Caco-2 (cell line): ENCODE results near the gene CTTN. TPM values are rescaled to one million over a fixed set of nuclear protein-coding genes. Genes with fewer than 3 reads are reported as not detected.

Source experiments
- BruUV-seq: library from RNA; stranded (reverse); fragments of 400-500 nt; replicated peaks from 2 replicates; lab custom pipeline; 2021; lab: Mats Ljungman, UMichigan
- CTCF ChIA-PET: fragments of 300-600 bp; sonication (Branson Sonifier 250); formaldehyde crosslinking; loops from one replicate; lab custom pipeline; 2022; ENCODE audit warnings: antibody characterized with exemption; lab: Charles Lee
- POLR2A ChIA-PET: fragments of 300-600 bp; sonication (Branson Sonifier 250); formaldehyde crosslinking; loops from one replicate; lab custom pipeline; 2022; ENCODE audit warnings: antibody characterized with exemption; lab: Charles Lee
- DNase-seq, 2 experiments: peaks; one replicate each; pipeline versions ENCODE4 v3.0.0 to v3.0.0-alpha.2; 2020 to 2022
- H3K27me3 ChIP-seq: replicated peaks from 2 replicates; pipeline ENCODE4 v1.6.0; 2011; ENCODE audit warnings: low read length; ENCODE audit not compliant: control insufficient read depth, insufficient read depth
- H3K36me3 ChIP-seq: 2 replicates; pipeline ENCODE4 v1.5.1; 2011; ENCODE audit warnings: low read length; ENCODE audit not compliant: control insufficient read depth, insufficient read depth
- H3K4me1 ChIP-seq: fragments of 250-450 bp; sonication (Bioruptor Pico); 2 replicates; pipeline ENCODE4 v1.5.1; 2020; ENCODE audit warnings: mild to moderate bottlenecking
- H3K4me3 ChIP-seq: 2 replicates; pipeline ENCODE4 v1.5.1; 2011; ENCODE audit warnings: low read depth, mild to moderate bottlenecking, control low read depth, low read length
- H3K9me3 ChIP-seq: fragments of 250-450 bp; sonication (Bioruptor Pico); 2 replicates; pipeline ENCODE4 v1.5.1; 2020; ENCODE audit warnings: mild to moderate bottlenecking, moderate library complexity
- H3K27ac Mint-ChIP-seq: one replicate; pipeline ENCODE4 v1.8.0; 2022; ENCODE audit warnings: mixed read lengths; ENCODE audit not compliant: unreplicated experiment
- H3K27me3 Mint-ChIP-seq: one replicate; pipeline ENCODE4 v1.8.0; 2022; ENCODE audit warnings: mixed read lengths; ENCODE audit not compliant: insufficient read depth, unreplicated experiment
- H3K36me3 Mint-ChIP-seq: one replicate; pipeline ENCODE4 v1.8.0; 2022; ENCODE audit warnings: mild to moderate bottlenecking, mixed read lengths; ENCODE audit not compliant: insufficient read depth, unreplicated experiment
- H3K4me1 Mint-ChIP-seq: one replicate; pipeline ENCODE4 v1.8.0; 2022; ENCODE audit warnings: low read depth, mixed read lengths; ENCODE audit not compliant: unreplicated experiment
- H3K4me3 Mint-ChIP-seq: one replicate; pipeline ENCODE4 v1.8.0; 2022; ENCODE audit warnings: mild to moderate bottlenecking, moderate library complexity, mixed read lengths; ENCODE audit not compliant: unreplicated experiment
- H3K9me3 Mint-ChIP-seq: one replicate; pipeline ENCODE4 v1.8.0; 2022; ENCODE audit warnings: mixed read lengths; ENCODE audit not compliant: unreplicated experiment
- CTCF ChIP-seq, 2 experiments: fragments of 200-600 bp in 1 of 2; IDR thresholded peaks; 1 replicate in 1 of 2; 2 replicates in 1 of 2; pipeline versions ENCODE4 v1.5.1 to v1.8.0; 2011 to 2022; ENCODE audit warnings: antibody characterized with exemption in 1 of 2, control low read depth in 1 of 2, inconsistent platforms in 1 of 2, low read depth in 1 of 2, low read length in 1 of 2, mild to moderate bottlenecking in 1 of 2, moderate library complexity in 1 of 2; ENCODE audit not compliant: insufficient read depth in 1 of 2, severe bottlenecking in 1 of 2, unreplicated experiment in 1 of 2
- intact Hi-C: fragments of 100-400 bp; cut with micrococcal nuclease; formaldehyde crosslinking; loops from one replicate; pipeline ENCODE4 v1.10.0; 2022; ENCODE audit not compliant: unreplicated experiment
- total RNA-seq: library from RNA; stranded (reverse); gene quantifications from 2 replicates; pipeline ENCODE4 v1.2.3, GENCODE V29; 2022

The CTTN gene
- total RNA-seq, 1 experiment from 2014 or later, result 502 TPM

- no peak for TF ChIP-seq CTCF (IDR thresholded peaks at IDR 0.05; ENCODE audit: insufficient read depth in 1 of 2, low read depth in 1 of 2, low read length in 1 of 2, severe bottlenecking in 1 of 2, unreplicated experiment in 1 of 2)
- Mint-ChIP-seq H3K27me3 (peaks cover 2% of the 10 kb centered on the region), H3K9me3 (peaks cover 10% of the 10 kb centered on the region), H3K36me3 (no peaks in the 10 kb centered on the region), H3K27ac (no peak overlapping the region), H3K4me1 (peaks cover 17% of the 10 kb centered on the region), H3K4me3 (no peak overlapping the region)
- intact Hi-C loops, result loop anchor here (10.0 kb wide), 1 partner anchor 195 kb away; no protein-coding TSS in a partner anchor
- ChIA-PET POLR2A (no interaction called here), CTCF (interaction anchor here (0.6 kb wide), 1 partner anchor 337 kb away, joined by 3 read pairs; no protein-coding TSS in a partner anchor)
- Histone ChIP-seq H3K4me3 (no peak overlapping the region), H3K27me3 (no peaks in the 10 kb centered on the region), H3K4me1 (no peaks in the 10 kb centered on the region), H3K36me3 (no peaks in the 10 kb centered on the region), H3K9me3 (0 out of 2 replicates have a peak, but pooled peaks cover 7% of the 10 kb centered on the region)
- BruUV-seq, result no TSS peak
- DNase-seq, result no peak
Measured at GRCh38 chr11:70460111-70460510, 61.8 kb downstream of the CTTN start.

- Histone ChIP-seq H3K36me3 (no peaks in the 10 kb centered on the region), H3K9me3 (0 out of 2 replicates have a peak, but pooled peaks cover 7% of the 10 kb centered on the region), H3K4me3 (no peak overlapping the region), H3K27me3 (no peaks in the 10 kb centered on the region), H3K4me1 (no peaks in the 10 kb centered on the region)
- peaks cover 2% of the 10 kb centered on the region for H3K27me3 Mint-ChIP-seq
- POLR2A ChIA-PET, result no interaction called here
- DNase-seq, result no peak
- H3K9me3 Mint-ChIP-seq, result peaks cover 10% of the 10 kb centered on the region
- H3K27ac Mint-ChIP-seq, result no peak overlapping the region
- intact Hi-C loops, result loop anchor here (10.0 kb wide), 1 partner anchor 194 kb away; no protein-coding TSS in a partner anchor
- BruUV-seq, result no TSS peak
- peaks cover 7% of the 10 kb centered on the region for H3K36me3 Mint-ChIP-seq
- CTCF ChIA-PET, result no interaction called here
- no peak for TF ChIP-seq CTCF (IDR thresholded peaks at IDR 0.05; ENCODE audit: insufficient read depth in 1 of 2, low read depth in 1 of 2, low read length in 1 of 2, severe bottlenecking in 1 of 2, unreplicated experiment in 1 of 2)
- H3K4me1 Mint-ChIP-seq, result peaks cover 9% of the 10 kb centered on the region
- no peak overlapping the region for H3K4me3 Mint-ChIP-seq
Measured at GRCh38 chr11:70460964-70461363, 62.6 kb downstream of the CTTN start.

GRCh38 chr11:70462818-70463477 is 64.6 kb downstream of the CTTN start:
- TF ChIP-seq CTCF (IDR thresholded peaks at IDR 0.05; ENCODE audit: insufficient read depth in 1 of 2, low read depth in 1 of 2, low read length in 1 of 2, severe bottlenecking in 1 of 2, unreplicated experiment in 1 of 2), result no peak
- BruUV-seq, result no TSS peak
- no peak overlapping the region for H3K4me3 Mint-ChIP-seq
- no peak for DNase-seq
- CTCF ChIA-PET, result no interaction called here
- Histone ChIP-seq H3K9me3 (0 out of 2 replicates have a peak, but pooled peaks cover 7% of the 10 kb centered on the region), H3K4me1 (no peaks in the 10 kb centered on the region), H3K36me3 (no peaks in the 10 kb centered on the region), H3K27me3 (no peaks in the 10 kb centered on the region), H3K4me3 (no peak overlapping the region)
- H3K36me3 Mint-ChIP-seq, result peaks cover 7% of the 10 kb centered on the region
- no peak overlapping the region for H3K27ac Mint-ChIP-seq
- POLR2A ChIA-PET, result no interaction called here
- peaks cover 2% of the 10 kb centered on the region for H3K27me3 Mint-ChIP-seq
- H3K9me3 Mint-ChIP-seq, result peaks cover 10% of the 10 kb centered on the region
- intact Hi-C loops, result loop anchor here (10.0 kb wide), 1 partner anchor 192 kb away; no protein-coding TSS in a partner anchor
- H3K4me1 Mint-ChIP-seq, result no peaks in the 10 kb centered on the region
